HG03520 (cell line): ENCODE results near the gene FLNB.

Experiments used
- ATAC-seq: cut with Tn5 transposase; IDR thresholded peaks from one replicate; pipeline ENCODE4 v1.9.1; 2021; ENCODE audit warnings: mild to moderate bottlenecking, moderate library complexity; ENCODE audit not compliant: unreplicated experiment

FLNB gene

DNA sequence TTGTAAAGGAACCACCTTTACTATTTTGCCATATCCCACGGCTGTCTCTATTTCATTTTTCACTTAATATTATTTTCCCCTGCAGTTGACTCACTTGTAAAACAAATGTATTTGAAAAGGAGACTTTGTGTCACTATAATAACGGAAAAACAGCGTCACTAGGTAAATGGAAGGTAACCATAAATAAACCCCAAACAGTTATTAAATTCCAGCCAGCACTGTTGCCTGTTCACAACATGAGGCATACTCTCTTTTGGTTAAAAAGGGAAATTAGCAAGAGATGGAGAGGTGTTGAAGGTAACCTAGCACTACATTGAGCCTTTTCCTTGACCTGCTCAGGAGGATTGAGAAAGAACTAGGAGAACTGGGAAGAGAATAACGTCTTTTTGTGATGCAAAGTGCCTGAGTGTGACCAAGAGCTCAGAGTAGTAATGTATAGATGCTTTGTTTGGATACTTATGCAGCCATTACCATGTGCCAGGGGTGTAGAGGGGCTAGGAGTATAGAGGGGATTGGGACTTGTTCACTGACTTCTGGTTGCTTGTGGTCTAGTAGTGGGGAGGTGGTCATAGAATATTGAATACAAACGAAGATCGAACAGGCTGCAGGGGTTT is 19.6 kb downstream of the FLNB start:
- no peak for ATAC-seq

DNA sequence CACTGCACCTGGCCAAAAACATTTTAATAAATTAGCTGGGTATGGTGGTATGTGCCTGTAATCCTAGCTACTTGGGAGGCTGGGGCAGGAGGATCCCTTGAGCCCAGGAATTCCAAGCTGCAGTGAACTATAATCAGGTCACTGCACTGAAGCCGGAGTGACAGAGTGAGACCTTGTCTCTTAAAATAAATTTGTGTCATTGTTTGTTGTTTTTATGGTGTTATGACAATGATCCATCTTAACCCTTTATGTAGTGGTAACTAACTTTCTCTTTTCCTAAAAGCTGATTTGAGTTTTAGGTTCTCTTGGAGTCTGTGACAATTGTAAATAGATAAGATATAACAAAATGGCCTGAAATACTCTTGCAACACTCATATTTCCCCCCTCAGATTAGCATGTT is 20.7 kb downstream of the FLNB start:
- no peak for ATAC-seq

DNA sequence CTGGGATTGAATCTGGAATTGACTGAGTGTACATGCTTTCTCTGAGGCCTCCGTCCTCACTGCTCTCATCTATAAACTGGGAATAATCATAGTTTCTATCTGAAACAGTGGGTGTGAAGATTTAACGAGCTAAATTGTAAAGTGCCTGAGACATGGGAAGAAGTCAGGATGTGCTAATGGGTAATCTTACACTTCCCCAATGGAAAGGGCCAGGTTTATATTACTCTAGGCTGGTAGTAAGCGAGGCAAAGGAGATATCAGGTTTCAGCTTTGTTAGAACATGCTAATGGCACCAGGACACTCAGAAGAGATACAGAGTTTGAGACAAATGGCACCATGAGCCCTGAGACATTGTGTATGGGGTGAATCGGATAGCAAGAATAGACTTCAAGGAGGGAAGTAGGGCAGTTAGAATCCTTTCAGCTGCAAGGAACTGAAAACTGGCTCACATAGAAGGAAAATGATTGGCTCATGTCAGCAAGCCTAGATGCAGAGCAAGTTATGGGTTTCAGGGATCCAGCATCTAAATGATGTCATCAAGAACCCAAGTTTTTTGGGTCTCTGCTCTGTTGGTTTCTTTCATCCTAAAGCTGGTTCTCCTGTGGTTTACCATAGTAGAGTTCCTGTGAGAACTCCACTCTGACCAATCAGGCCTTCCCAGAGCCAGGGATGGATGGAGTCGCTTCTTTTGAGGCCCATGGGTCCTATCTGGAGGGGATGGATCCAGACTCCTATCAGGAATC is 21.8 kb downstream of the FLNB start:
- no peak for ATAC-seq

DNA sequence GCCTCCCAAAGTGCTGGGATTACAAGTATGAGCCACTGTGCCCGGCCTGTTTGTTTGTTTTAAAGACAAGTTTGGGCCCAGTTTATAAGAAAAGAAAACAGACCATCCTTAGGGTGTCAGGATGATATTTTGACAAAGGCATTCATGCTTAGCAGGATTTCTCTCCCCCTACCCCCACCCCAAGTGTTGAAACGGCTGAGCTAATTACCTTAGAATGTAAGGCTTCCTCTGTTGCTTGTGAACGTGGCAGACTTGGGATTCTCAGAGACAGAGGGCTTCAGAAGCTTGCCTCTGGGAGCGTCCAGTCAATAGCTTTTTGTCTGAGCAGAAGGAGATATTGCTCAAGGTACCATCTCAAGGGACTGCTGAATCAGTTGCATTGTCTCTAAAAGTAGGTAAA is 24.0 kb downstream of the FLNB start:
- ATAC-seq = no peak

DNA sequence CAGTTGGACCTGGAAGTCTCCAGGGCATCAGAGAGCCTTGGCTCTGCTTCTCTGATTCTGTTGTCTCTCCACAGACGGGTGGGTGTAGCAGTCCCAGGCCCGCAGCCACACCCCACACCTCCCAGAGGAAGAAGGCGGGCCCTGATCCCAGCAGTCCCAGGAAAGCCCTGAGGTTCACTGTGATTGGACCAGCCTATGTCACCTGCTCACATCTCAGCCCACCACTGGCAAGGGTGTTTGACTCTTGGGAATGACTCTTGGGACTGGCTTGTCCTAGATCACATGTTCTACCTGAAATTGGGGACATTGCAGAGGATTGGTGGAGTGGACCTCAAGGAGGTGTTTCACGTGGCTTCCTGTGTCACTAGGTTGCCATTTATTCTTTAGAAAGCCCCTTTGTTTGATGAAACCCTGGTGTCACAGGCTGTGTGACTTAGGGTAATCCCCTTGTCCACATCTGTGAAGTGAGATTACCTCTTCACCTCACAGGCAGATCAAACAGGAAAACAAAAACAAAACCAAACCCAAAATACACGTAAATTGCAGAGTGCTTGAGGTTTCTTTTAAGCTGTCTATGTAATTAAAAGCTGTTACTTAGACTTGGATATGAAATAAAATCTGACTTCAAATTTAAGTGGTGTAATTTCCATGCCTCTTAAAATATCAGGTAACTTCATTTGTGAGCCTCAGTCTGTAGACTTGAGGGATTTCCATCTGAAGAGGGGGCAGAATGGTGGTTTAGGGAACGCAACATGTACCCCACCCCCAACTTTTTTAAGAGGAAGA is 26.7 kb downstream of the FLNB start:
- ATAC-seq = peak; percentile 98

DNA sequence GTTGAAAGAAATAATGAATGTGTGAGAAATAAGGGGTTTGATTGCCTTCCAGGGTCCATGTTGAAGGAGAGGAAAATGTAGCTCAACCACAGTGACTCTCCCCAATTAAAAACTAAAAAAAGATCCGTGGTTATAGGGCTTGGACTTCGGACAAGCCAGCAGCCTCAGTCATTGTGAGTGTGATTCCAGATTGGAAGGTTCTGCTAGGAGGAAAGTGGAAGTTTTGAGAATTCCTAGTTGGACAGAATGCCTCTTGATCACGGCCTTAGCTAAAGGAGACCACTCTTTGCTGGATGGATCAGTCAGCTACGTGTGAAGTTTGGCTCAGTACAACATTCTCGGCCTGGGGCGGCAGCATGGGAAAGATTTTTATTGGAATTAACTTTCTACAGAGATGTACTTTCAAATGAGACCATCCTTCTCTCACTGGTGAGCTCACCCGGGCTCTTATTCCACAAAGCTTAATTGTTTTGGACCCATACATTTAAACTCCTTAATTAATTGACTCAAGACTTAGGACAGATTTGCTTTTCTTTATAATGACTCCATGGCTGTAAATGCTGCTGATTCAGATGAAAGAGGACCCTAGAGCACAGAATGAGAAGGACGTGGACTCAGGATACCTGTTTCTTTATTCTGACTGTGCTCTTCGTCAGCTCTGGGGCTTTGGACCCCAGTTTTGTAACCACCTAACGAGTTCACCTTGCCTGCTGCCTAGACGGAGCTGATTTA is 27.5 kb downstream of the FLNB start:
- ATAC-seq = no peak

DNA sequence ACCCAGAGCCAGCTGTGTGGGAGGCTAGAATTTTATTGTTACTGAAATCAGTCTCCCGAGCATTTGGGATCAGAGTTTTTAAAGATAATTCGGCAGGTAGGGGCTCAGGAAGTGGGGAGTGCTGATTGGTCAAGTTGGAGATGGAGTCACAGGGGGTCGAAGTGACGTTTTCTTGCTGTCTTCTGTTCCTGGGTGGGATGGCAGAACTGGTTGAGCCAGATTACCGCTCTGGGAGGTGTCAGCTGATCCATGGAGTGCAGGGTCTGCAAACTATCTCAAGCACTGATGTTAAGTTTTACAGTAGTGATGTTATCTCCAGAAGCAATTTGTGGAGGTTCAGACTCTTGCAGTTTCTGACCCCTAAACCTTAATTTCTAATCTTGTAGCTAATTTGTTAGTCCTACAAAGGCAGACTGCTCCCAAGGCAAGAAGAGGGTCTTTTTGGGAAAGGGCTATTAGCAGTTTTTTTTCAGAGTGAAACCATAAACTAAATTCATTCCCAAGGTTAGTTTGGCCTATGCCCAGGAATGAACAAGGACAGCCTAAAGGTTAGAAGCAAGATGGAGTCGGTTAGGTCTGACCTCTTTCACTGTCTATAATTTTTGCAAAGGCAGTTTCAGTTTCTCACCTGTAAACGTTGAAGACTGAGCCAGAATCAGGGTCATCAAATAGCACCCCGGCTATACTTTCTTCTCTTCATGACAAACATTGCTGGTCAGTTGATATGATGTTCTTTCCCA is 28.2 kb downstream of the FLNB start:
- no peak for ATAC-seq

DNA sequence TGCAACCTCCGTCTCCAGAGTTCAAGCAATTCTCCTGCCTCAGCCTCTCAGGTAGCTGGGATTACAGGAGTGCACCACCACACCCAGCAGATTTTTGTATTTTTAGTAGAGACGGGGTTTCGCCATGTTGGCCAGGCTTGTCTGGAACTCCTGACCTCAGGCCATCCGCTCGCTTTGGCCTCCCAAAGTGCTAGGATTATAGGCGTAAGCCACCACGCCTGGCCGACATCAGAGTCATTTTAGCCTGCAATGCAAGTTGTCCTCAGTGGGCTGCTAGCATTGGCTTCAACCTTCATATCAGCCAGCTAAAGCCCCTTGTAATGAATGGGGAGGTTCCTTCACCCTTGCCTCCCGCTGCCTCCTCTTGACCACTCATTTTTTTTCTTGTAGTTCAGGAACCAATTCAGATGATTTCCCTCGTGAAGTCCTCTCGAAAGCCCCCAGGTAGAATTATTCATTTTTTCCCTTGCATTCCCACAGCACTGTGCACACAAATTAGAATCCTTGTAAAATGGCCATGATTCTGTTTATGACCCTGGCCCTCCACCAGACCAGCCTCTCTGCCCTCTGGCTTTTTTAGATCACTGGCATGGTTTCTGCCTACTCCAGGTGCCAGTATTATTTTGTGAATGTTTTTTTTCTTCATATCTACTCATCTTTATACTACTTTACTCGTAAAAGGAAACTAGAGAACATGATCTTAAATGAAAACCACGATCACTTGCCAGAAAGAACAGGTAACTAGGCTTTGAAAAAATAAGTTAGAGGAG is 29.1 kb downstream of the FLNB start:
- no peak for ATAC-seq

DNA sequence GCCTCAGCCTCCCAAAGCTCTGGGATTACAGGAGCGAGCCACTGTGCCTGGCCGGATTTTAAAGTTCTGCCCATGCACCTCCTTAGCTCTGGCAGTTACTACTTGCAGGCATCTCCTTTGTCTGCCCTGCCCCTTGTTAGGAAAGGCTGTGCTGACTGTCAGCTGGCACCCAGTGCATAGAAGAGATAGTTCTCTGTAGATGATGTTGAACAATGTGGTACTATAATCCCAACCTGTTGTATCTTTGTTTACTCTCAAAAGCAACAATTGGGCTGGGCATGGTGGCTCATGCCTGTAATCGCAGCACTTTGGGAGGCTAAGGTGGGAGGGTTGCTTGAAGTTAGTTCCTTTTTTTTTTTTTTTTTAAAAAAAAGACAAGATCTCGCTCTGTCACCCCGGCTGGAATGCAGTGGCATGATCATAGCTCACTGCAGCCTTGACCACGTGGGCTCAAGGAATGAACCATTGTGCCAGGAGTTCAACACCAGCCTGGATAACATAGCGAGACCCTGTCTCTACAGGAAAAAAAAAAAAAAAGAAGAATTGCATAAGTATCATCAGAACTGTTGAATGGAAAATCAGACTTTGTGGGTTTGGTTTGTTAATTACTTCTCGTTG is 30.6 kb downstream of the FLNB start:
- ATAC-seq = no peak

DNA sequence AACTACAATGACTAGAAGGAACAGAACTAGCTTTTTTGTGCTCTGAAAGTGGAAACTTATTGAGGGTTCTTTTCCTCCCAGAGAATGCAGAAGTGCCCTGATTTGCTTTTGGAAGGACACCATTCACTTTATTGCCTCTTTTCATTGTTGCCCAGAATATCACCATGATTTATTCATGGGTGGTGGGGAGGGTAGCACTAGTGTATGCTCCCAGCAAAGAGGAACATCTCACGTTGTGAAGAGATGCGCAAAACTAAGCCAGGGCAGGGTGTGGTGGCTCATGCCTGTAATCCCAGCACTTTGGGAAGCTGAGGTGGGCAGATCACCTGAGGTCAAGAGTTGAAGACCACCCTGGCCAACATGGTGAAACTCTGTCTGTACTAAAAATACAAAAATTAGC is 31.4 kb downstream of the FLNB start:
- no peak for ATAC-seq

DNA sequence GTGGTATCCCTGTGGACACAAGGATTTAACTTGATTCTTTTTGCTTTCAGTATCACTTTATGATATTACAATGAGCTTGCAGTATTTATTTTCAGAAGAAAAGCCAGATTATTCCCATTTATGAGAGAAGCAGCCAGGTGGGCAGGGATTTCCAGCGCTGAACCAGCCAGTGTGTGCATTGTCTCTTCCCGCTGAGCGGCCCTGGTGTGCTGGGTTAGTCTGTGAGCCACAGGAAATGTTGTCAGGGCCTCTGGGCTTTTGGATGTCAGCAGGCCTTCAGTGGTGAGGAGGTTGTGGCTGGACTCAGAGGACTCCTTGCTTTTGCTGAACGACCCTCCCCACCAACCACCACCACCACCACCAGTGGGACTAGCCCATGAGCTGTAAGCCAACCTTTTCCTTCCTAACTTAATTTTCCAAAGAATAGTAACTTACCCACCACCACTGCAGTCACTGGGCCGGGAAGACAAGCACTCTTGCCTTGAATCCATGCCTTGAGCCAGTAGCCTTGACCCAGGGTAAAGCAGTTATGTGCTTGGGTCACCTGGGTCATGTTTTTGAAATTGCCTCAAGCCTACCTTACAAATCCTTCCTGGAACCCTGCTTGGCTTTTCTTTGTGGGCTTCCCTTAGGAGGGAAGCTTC is 33.1 kb downstream of the FLNB start:
- peak; percentile 10 for ATAC-seq

DNA sequence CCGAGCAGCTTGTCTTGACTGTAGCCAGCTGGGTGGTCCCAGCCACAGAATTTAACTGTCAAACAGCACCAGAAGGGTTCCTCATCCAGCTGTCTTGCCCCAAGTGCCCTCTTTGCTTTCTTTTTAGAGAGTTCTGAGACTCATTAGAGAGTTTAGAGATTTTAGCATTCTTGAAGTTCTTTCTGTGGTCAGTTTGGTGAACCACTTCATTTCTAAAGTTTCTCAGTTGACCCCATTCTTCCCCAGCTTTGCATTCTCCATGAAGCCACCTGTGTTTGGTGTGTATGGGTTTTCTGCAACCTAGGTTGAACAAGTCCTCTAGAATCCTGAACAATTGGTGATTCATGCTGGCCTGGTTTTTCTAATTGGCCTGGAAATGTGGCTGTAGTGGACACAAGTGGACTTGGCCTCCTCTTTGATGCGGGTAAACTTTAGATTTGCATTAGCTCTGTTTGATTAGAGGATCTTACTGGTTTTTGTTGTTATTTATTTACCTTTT is 33.7 kb downstream of the FLNB start:
- peak; percentile 83 for ATAC-seq

DNA sequence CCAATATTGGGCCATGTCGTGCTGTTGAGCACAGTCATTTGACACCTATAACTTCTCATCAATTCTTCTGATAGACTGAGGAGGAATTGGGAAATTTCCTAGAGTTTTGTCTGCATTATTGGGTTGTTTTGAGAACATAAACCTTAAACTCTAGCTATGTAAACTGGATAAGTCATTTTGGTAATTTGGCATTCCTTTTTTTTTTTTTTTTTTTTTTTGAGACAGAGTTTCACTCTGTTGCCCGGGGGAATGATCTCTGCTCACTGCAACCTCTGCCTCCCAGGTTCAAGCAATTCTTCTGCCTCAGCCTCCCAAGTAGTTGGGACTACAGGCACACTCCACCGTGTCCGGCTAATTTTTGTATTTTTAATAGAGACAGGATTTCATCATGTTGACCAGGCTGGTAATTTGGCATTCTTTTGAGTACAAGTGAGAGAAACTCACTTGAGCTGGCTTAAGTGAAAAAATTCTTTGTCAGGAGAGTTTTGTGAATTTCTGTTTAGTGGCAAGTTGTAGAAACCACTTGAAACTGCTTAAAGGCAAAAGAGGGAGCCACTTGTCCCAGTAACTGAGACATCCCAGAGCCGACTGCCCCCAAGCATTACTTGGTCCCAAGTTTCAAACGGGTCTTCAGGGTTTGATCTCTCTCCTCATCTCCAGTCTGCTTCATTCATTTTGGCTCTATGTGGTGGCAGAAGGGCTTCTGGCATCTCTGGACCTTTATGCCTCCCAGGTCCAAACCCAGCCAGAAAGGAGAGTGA is 34.9 kb downstream of the FLNB start:
- no peak for ATAC-seq

DNA sequence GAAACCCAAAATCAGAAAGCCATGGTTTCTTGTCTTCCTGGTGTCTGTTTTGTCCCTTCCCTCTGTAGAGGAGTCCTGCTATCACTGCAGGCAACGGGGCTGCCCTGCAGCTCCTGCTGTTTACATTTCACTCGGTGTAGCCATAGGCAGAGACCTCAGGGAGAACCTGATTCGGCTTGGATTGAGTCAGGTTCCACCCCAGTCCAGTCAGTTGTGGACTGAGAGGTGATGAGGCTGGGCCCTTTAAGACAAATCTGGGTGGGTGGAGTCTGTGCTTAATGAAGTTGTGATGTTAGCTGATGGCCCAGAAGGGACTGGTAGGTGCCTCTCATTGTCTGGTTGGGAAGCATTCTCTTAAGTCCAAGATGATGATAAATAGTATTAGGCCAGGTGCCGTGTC is 35.7 kb downstream of the FLNB start:
- ATAC-seq = no peak

DNA sequence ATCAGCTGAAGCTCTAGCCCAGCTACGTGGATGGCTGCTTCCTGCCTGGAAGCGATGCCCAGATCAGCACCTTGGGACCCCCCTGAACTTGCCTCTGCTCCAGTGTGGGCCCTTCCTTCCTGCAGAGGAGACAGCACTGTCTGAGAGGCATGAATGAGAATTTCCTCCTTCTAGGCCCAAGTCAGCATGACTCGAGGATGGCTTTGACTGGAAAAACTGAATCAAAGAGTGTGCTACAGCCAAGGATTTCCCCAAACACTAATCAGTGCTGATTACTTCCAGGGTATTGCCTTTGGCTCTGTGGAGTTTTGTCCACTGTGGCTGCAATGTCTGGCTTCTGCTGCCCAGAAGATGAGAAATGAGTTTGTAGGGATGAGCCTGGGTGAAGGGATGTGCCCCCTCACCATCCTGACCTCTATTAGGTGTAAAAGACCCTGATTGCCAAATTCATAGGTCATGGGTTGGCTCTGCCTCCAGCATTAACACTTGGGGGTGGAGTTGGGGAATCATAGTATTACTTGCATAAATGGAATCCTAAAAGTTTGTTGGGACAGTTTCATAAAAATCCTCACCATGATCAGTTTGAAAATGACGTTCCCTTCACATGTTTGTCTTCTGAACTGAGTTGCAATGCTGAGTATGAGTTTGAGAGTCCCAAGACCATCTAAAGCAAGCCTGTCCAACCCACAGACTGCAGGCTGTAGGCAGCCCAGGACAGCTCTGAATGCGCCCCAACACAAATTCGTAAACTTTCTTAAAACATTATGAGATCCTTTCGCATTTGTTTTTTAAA is 36.7 kb downstream of the FLNB start:
- ATAC-seq = no peak

DNA sequence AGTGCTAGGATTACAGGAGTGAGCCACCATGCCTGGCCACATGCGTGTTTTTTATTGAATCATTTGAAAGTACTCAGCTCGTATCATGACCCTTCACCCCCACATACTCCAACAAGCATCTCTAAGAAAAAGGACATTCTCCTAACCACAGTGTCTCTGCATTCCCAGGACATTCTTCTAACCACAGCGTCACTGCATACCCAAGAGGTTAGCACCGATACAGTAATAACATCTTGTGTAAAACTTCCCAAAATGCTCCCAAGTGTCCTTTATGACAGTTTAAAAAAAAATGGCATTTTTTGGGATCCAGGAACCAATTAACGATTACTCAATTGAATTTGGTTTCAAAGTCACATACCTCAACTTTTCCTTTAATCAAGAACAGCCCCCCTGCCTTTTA is 39.6 kb downstream of the FLNB start:
- ATAC-seq = no peak

DNA sequence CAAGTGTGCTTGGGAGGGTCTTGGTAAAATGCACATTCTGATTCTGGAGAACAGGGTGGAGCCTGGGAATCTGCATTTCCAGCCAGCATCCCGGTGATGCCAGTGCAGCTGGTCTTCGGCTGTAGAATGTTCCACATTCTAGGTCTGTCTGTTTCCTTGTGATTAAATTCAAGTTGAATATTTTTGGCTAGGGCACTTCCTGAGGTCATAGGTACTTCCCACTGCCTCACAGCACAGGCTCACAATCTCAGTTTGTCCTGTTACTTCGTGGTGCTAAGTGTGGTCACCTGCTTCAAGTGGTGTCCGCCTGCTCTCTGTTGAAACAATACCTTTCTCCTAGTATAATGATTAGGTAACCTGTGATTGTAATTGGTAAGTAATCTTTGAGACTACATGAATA is 40.1 kb downstream of the FLNB start:
- ATAC-seq = no peak
